GM12878 (cell line): ENCODE measurements around the gene BANP. TPM values are rescaled to one million over a fixed set of nuclear protein-coding genes. Genes with fewer than 3 reads are reported as not detected.
"Not testable (repeated sequence)": the region's sequence is repeated elsewhere in the genome, so short reads cannot be mapped to it uniquely, and the experiment has no call there.

ENCODE experiments used
- ATAC-seq: fragments of 200-7000 bp; cut with Tn5 transposase; 3 replicates; pipeline ENCODE4 v1.9.1; 2020; ENCODE audit warnings: mild to moderate bottlenecking, moderate library complexity
- BruUV-seq: library from RNA; stranded (reverse); fragments of 400-500 nt; replicated peaks from 2 replicates; lab custom pipeline; 2021; lab: Mats Ljungman, UMichigan
- CTCF ChIA-PET: fragments of 300-600 bp; sonication (Branson Sonifier 250); formaldehyde crosslinking; extraction: SDS; loops from one replicate; lab custom pipeline; 2021; ENCODE audit warnings: inconsistent platforms; lab: Yijun Ruan, JAX
- POLR2A ChIA-PET: fragments of 350-600 bp; formaldehyde crosslinking; extraction: SDS; loops from one replicate; lab custom pipeline; 2021; ENCODE audit warnings: inconsistent platforms; lab: Charles Lee
- RAD21 ChIA-PET: fragments of 300-600 bp; sonication (Branson Sonifier 250); formaldehyde crosslinking; loops from one replicate; lab custom pipeline; 2023; ENCODE audit warnings: antibody characterized with exemption; ENCODE audit not compliant: unreplicated experiment; lab: Charles Lee
- SMC1A ChIA-PET: fragments of 300-600 bp; sonication (Branson Sonifier 250); formaldehyde crosslinking; loops from one replicate; lab custom pipeline; 2023; ENCODE audit not compliant: unreplicated experiment, uncharacterized antibody; lab: Charles Lee
- DNase-seq: peaks from one replicate; pipeline ENCODE4 v3.0.0-alpha.2; 2011; ENCODE audit warnings: low read depth, low spot score
- FAIRE-seq: peaks from 3 replicates; lab custom pipeline; 2011; peaks lifted over from hg19 to GRCh38; lab: Jason Lieb, UNC
- H2AFZ ChIP-seq: 2 replicates; pipeline ENCODE4 v1.6.0; 2011; ENCODE audit warnings: low read depth, low read length, control low read depth; ENCODE audit not compliant: control insufficient read depth
- H3K27ac ChIP-seq: 2 replicates; pipeline ENCODE4 v1.5.1; 2011; ENCODE audit warnings: control low read depth; ENCODE audit not compliant: control insufficient read depth, insufficient read depth
- H3K27me3 ChIP-seq, 2 experiments: replicated peaks in 1 of 2; 2 replicates each; pipeline versions ENCODE4 v1.6.0 to v1.6.1; 2011; ENCODE audit warnings: low read length in 1 of 2; ENCODE audit not compliant: control insufficient read depth in 2 of 2, insufficient read depth in 2 of 2
- H3K36me3 ChIP-seq, 2 experiments: 2 replicates each; pipeline ENCODE4 v1.5.1; 2011; ENCODE audit warnings: low read length in 1 of 2; ENCODE audit not compliant: control insufficient read depth in 2 of 2, insufficient read depth in 2 of 2
- H3K4me1 ChIP-seq: 2 replicates; pipeline ENCODE4 v1.6.1; 2011; ENCODE audit warnings: mild to moderate bottlenecking, low read length, moderate library complexity, mixed read lengths; ENCODE audit not compliant: control insufficient read depth, insufficient read depth
- H3K4me2 ChIP-seq: 2 replicates; pipeline ENCODE4 v1.6.0; 2011; ENCODE audit warnings: control low read depth; ENCODE audit not compliant: control insufficient read depth, insufficient read depth
- H3K4me3 ChIP-seq: fragments of 200-600 bp; sonication (generic); 2 replicates; pipeline ENCODE4 v1.5.1; 2016
- H3K79me2 ChIP-seq: 2 replicates; pipeline ENCODE4 v1.6.0; 2011; ENCODE audit warnings: low read length; ENCODE audit not compliant: control insufficient read depth, insufficient read depth
- H3K9ac ChIP-seq: 2 replicates; pipeline ENCODE4 v1.8.0; 2011; ENCODE audit warnings: low read length, control low read depth, mixed read lengths; ENCODE audit not compliant: control insufficient read depth, insufficient read depth
- H3K9me3 ChIP-seq: replicated peaks from 3 replicates; pipeline ENCODE4 v1.5.1; 2011; ENCODE audit warnings: mild to moderate bottlenecking, low read length; ENCODE audit not compliant: control insufficient read depth, insufficient read depth
- H4K20me1 ChIP-seq: 2 replicates; pipeline ENCODE4 v1.6.0; 2011; ENCODE audit not compliant: control insufficient read depth, insufficient read depth
- WGBS: methylation state at CpG from one replicate; pipeline ENCODE4 v1.1.6; 2016; ENCODE audit warnings: low lambda C conversion rate; ENCODE audit not compliant: insufficient replicate concordance, insufficient coverage; ENCODE audit errors: missing lambda C conversion rate; 5-methylcytosine and 5-hydroxymethylcytosine counted together
- in situ Hi-C: fragments of 300-500 bp; cut with MboI; formaldehyde crosslinking; loops from 9 replicates; pipeline ENCODE4 v1.14.3; 2018; ENCODE audit warnings: mixed read lengths
- intact Hi-C: fragments of 100-400 bp; cut with micrococcal nuclease; formaldehyde crosslinking; loops from one replicate; pipeline ENCODE4 v1.14.2; 2022; ENCODE audit not compliant: unreplicated experiment
- polyA plus RNA-seq, 11 experiments: library from polyadenylated mRNA; depleted of rRNA in 4 of 11; unstranded in 6 of 11; stranded (reverse) in 5 of 11; fragments of >200 nt; fragmentation: Nextera tagmentation in 4 of 11; fragmentation: Illumina TruSeq in 1 of 11; extraction: Ambion mirVana in 4 of 11; extraction: Trizol in 1 of 11; gene quantifications; 1 replicate in 1 of 11; 2 replicates in 10 of 11; pipeline versions ENCODE4 v1.2.1 to v1.2.3, GENCODE V29; 2011 to 2016; ENCODE audit warnings: inconsistent platforms in 2 of 11, missing spikeins in 2 of 11, low read depth in 1 of 11
- total RNA-seq, 4 experiments: library from RNA; depleted of rRNA in 3 of 4; stranded (reverse); fragments of >200 nt in 3 of 4; fragmentation: Illumina TruSeq in 1 of 4; extraction: Trizol in 1 of 4; gene quantifications; 2 replicates each; pipeline versions ENCODE4 v1.2.1 to v1.2.3, GENCODE V29; 2013 to 2021

BANP gene
- total and polyA plus RNA-seq, 10 of the 15 experiments (the other 5 are each of a cell fraction or from before 2014, with no cell fraction given): 3.9 to 21.9 (median 12.2) TPM

DNA sequence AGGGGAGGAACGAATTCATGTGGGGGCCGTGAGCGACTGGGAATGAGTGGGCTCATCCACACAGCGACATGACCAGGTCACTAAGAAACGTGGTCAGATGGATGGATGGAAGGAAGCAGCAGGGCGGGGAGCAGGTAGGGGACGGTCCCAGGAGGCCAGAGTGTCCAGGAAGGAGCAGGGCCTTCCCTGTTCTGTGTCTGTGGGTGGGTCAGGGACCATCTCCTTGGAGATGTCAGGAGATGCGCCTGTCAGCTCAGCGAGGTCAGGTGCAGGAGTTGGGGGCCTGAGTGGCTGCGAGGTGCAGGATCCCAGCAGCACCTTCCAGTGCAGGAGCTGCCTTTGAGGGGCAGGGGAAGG is 85.4 kb downstream of the BANP start:
- BruUV-seq, H3K9me3 ChIP-seq, H3K27me3 ChIP-seq, H3K36me3 ChIP-seq, H3K27ac ChIP-seq, H4K20me1 ChIP-seq, FAIRE-seq, DNase-seq, ATAC-seq, SMC1A ChIA-PET, H3K4me3 ChIP-seq, H3K79me2 ChIP-seq, H3K4me2 ChIP-seq, H3K9ac ChIP-seq, H3K4me1 ChIP-seq, in situ Hi-C loops, H2AFZ ChIP-seq, POLR2A ChIA-PET, RAD21 ChIA-PET, intact Hi-C loops, CTCF ChIA-PET: not testable (repeated sequence)
- 87% methylated on average over 10 of the region's 10 CpGs for WGBS

DNA sequence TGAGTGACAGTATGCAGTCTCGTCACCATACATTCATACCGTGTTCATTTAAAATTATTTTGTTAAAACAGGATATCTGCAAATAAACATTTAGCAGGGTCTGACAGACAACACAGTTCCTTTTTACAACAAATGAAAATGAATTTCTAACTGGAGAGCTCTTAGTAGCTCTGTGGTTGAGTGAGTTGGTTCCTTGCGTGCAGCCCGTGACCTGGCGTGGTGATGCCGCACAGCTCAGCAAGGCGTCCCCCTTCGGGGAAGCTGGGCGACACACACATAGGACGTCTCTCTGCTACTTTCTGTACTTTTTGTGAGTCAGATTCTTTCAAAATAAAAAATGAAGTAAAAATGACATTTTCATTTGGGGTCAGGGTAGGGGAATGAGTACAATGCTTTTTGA is 86.1 kb downstream of the BANP start:
- SMC1A ChIA-PET, H3K4me3 ChIP-seq, ATAC-seq, H3K79me2 ChIP-seq, H3K9me3 ChIP-seq, FAIRE-seq, H2AFZ ChIP-seq, H3K4me1 ChIP-seq, H3K4me2 ChIP-seq, RAD21 ChIA-PET, CTCF ChIA-PET, H3K27me3 ChIP-seq, H3K27ac ChIP-seq, in situ Hi-C loops, BruUV-seq, POLR2A ChIA-PET, H3K36me3 ChIP-seq, H4K20me1 ChIP-seq, intact Hi-C loops, H3K9ac ChIP-seq, DNase-seq: not testable (repeated sequence)
- 90% methylated on average over 9 of the region's 10 CpGs for WGBS

- SMC1A ChIA-PET, CTCF ChIA-PET, H3K4me2 ChIP-seq, H2AFZ ChIP-seq, H3K27ac ChIP-seq, DNase-seq, RAD21 ChIA-PET, in situ Hi-C loops, H3K79me2 ChIP-seq, ATAC-seq, H3K9ac ChIP-seq, H3K9me3 ChIP-seq, H3K4me1 ChIP-seq, POLR2A ChIA-PET, H4K20me1 ChIP-seq, H3K36me3 ChIP-seq, FAIRE-seq, H3K4me3 ChIP-seq, BruUV-seq, intact Hi-C loops, H3K27me3 ChIP-seq: not testable (repeated sequence)
- WGBS: 91% methylated on average over 28 of the region's 28 CpGs
Observed at GRCh38 chr16:88037876-88038525, 86.8 kb downstream of the BANP start.

GRCh38 chr16:88038526-88038908 is 87.3 kb downstream of the BANP start:
- WGBS: 100% methylated on average over 9 of the region's 9 CpGs
- H3K9me3 ChIP-seq, RAD21 ChIA-PET, H3K27me3 ChIP-seq, POLR2A ChIA-PET, SMC1A ChIA-PET, H3K9ac ChIP-seq, intact Hi-C loops, FAIRE-seq, ATAC-seq, H4K20me1 ChIP-seq, in situ Hi-C loops, H3K4me3 ChIP-seq, H2AFZ ChIP-seq, CTCF ChIA-PET, H3K36me3 ChIP-seq, DNase-seq, H3K27ac ChIP-seq, H3K79me2 ChIP-seq, H3K4me1 ChIP-seq, BruUV-seq, H3K4me2 ChIP-seq: not testable (repeated sequence)
